ENCODE measurements around the gene SF1.

The SF1 gene

GRCh38 chr11:64810891-64811272, 32.5 kb upstream of the SF1 start:
- no peak overlapping the region for H3K27ac ChIP-seq
- peak overlapping the region; percentile 51 for H3K4me3 ChIP-seq (IDR thresholded peaks at IDR 0.05; ENCODE audit: insufficient read depth, low read depth, low read length)

GRCh38 chr11:64810271-64810890, 32.0 kb upstream of the SF1 start, which contains the start of gene MEN1:
MEN1 (minus strand) TSS chr11:64810551; CDS start chr11:64810109, 442 bp downstream.
- H3K27ac ChIP-seq: no peak within 1 kb of the TSS
- H3K4me3 ChIP-seq (IDR thresholded peaks at IDR 0.05; ENCODE audit: insufficient read depth, low read depth, low read length): peak within 1 kb of the TSS; percentile 51
- H3K79me2 ChIP-seq (ENCODE audit: insufficient read depth, low read depth): no peaks in the 10 kb centered on the region
- H3K36me3 ChIP-seq (ENCODE audit: insufficient read depth): no peaks in the 10 kb centered on the region
- H4K20me1 ChIP-seq (ENCODE audit: insufficient read depth): no peaks in the 10 kb centered on the region
- no peak for TF ChIP-seq CTCF (conservative IDR thresholded peaks at IDR 0.05; ENCODE audit: low read depth, low read length)
- H3K4me1 ChIP-seq (ENCODE audit: low read depth, poor library complexity, severe bottlenecking): no peaks in the 10 kb centered on the region
- no peaks in the 10 kb centered on the region for H3K27me3 ChIP-seq (ENCODE audit: insufficient read depth, low read depth)
- peak within 1 kb of the TSS; percentile 52; the same call in 1 of the 2 replicates for H3K9ac ChIP-seq
- peak within 1 kb of the TSS; percentile 98 for H2AFZ ChIP-seq (ENCODE audit: low read depth)
- peak within 1 kb of the TSS; percentile 70; the same call in 1 of the 2 replicates for H3K4me2 ChIP-seq

More at GRCh38 chr11:64810891-64811272, 32.5 kb upstream of the SF1 start:
- H4K20me1 ChIP-seq (ENCODE audit: insufficient read depth): no peaks in the 10 kb centered on the region
- H2AFZ ChIP-seq (ENCODE audit: low read depth): peak overlapping the region; percentile 98
- H3K4me2 ChIP-seq: peak overlapping the region; percentile 70; the same call in 1 of the 2 replicates
- no peaks in the 10 kb centered on the region for H3K79me2 ChIP-seq (ENCODE audit: insufficient read depth, low read depth)
- peak overlapping the region; percentile 52; the same call in 1 of the 2 replicates for H3K9ac ChIP-seq
- no peaks in the 10 kb centered on the region for H3K36me3 ChIP-seq (ENCODE audit: insufficient read depth)
- H3K4me1 ChIP-seq (ENCODE audit: low read depth, poor library complexity, severe bottlenecking): no peaks in the 10 kb centered on the region
- H3K27me3 ChIP-seq (ENCODE audit: insufficient read depth, low read depth): no peaks in the 10 kb centered on the region
- no peak for TF ChIP-seq CTCF (conservative IDR thresholded peaks at IDR 0.05; ENCODE audit: low read depth, low read length)

- Histone ChIP-seq H3K9ac (peak overlapping the region; percentile 52; the same call in 1 of the 2 replicates), H2AFZ (ENCODE audit: low read depth) (peak overlapping the region; percentile 98), H3K79me2 (ENCODE audit: insufficient read depth, low read depth) (no peaks in the 10 kb centered on the region), H3K36me3 (ENCODE audit: insufficient read depth) (no peaks in the 10 kb centered on the region), H3K4me3 (IDR thresholded peaks at IDR 0.05; ENCODE audit: insufficient read depth, low read depth, low read length) (peak overlapping the region; percentile 51), H3K4me2 (peak overlapping the region; percentile 70; the same call in 1 of the 2 replicates), H3K27me3 (ENCODE audit: insufficient read depth, low read depth) (no peaks in the 10 kb centered on the region), H3K27ac (no peak overlapping the region), H4K20me1 (ENCODE audit: insufficient read depth) (no peaks in the 10 kb centered on the region), H3K4me1 (ENCODE audit: low read depth, poor library complexity, severe bottlenecking) (no peaks in the 10 kb centered on the region)
- TF ChIP-seq CTCF (conservative IDR thresholded peaks at IDR 0.05; ENCODE audit: low read depth, low read length): no peak
Measured at GRCh38 chr11:64809781-64810241, 31.5 kb upstream of the SF1 start.

- H3K27ac ChIP-seq: no peak overlapping the region
- no peak overlapping the region for H3K4me2 ChIP-seq
- no peaks in the 10 kb centered on the region for H4K20me1 ChIP-seq (ENCODE audit: insufficient read depth)
- H3K4me1 ChIP-seq (ENCODE audit: low read depth, poor library complexity, severe bottlenecking): peaks cover 12% of the 10 kb centered on the region
- no peaks in the 10 kb centered on the region for H3K36me3 ChIP-seq (ENCODE audit: insufficient read depth)
- H3K27me3 ChIP-seq (ENCODE audit: insufficient read depth, low read depth): no peaks in the 10 kb centered on the region
- no peak for TF ChIP-seq CTCF (conservative IDR thresholded peaks at IDR 0.05; ENCODE audit: low read depth, low read length)
- no peak overlapping the region for H3K9ac ChIP-seq
- no peak overlapping the region for H2AFZ ChIP-seq (ENCODE audit: low read depth)
- H3K79me2 ChIP-seq (ENCODE audit: insufficient read depth, low read depth): no peaks in the 10 kb centered on the region
- H3K4me3 ChIP-seq (IDR thresholded peaks at IDR 0.05; ENCODE audit: insufficient read depth, low read depth, low read length): no peak overlapping the region
Measured at GRCh38 chr11:64805481-64805880, 27.1 kb upstream of the SF1 start.
